Measurements from ENCODE around the gene ALDH3A2. TPM values are rescaled to one million over a fixed set of nuclear protein-coding genes. Genes with fewer than 3 reads are reported as not detected.

Gene ALDH3A2
- total RNA-seq, 2 experiments from 2014 or later, result 29.7 to 41.1 TPM

- Histone ChIP-seq H4K20me1 (ENCODE audit: insufficient read depth, low read length) (no peaks in the 10 kb centered on the region), H3K4me3 (ENCODE audit: low read depth, low read length, poor library complexity, severe bottlenecking) (no peak overlapping the region), H3K79me2 (ENCODE audit: insufficient read depth, low read depth, low read length) (no peaks in the 10 kb centered on the region), H3K4me1 (ENCODE audit: insufficient read depth, low read length, poor library complexity, severe bottlenecking) (no peaks in the 10 kb centered on the region), H3K27ac (ENCODE audit: low read depth, low read length, poor library complexity, severe bottlenecking) (no peak overlapping the region), H2AFZ (ENCODE audit: low read length) (no peak overlapping the region), H3K4me2 (ENCODE audit: low read length) (no peak overlapping the region), H3K9me3 (ENCODE audit: low read length) (no peaks in the 10 kb centered on the region), H3K9me2 (ENCODE audit: insufficient read depth, low read length) (no peaks in the 10 kb centered on the region), H3K36me3 (ENCODE audit: insufficient read depth, low read length) (no peaks in the 10 kb centered on the region)
- TF ChIP-seq EZH2phosphoT487 (IDR thresholded peaks at IDR 0.05; ENCODE audit: borderline replicate concordance, low read depth, low read length), result no peak
- no peak for TF ChIP-seq CTCF (conservative IDR thresholded peaks at IDR 0.05; ENCODE audit: low read length)
- CTCF ChIA-PET (ENCODE audit: unreplicated experiment), result no interaction called here
- POLR2A ChIA-PET, result interaction anchor here (0.6 kb wide), 1 partner anchor 217 kb away, joined by 3 read pairs; no protein-coding TSS in a partner anchor
- DNase-seq (ENCODE audit: low spot score), result no peak
- BruUV-seq (replicated peaks), result no TSS peak
- intact Hi-C loops (cut with micrococcal nuclease; ENCODE audit: unreplicated experiment), result no loop called here
Measured at GRCh38 chr17:19720631-19721426, 72.3 kb downstream of the ALDH3A2 start.

GRCh38 chr17:19723964-19724363 is 75.4 kb downstream of the ALDH3A2 start:
- TF ChIP-seq EZH2phosphoT487 (IDR thresholded peaks at IDR 0.05; ENCODE audit: borderline replicate concordance, low read depth, low read length) (no peak), CTCF (conservative IDR thresholded peaks at IDR 0.05; ENCODE audit: low read length) (no peak)
- no peak overlapping the region for H3K27ac ChIP-seq (ENCODE audit: low read depth, low read length, poor library complexity, severe bottlenecking)
- DNase-seq (ENCODE audit: low spot score), result no peak
- no peak overlapping the region for H3K4me3 ChIP-seq (ENCODE audit: low read depth, low read length, poor library complexity, severe bottlenecking)
- no TSS peak for BruUV-seq (replicated peaks)
- POLR2A ChIA-PET, result no interaction called here
- no peaks in the 10 kb centered on the region for H3K9me3 ChIP-seq (ENCODE audit: low read length)
- H3K36me3 ChIP-seq (ENCODE audit: insufficient read depth, low read length), result no peaks in the 10 kb centered on the region
- no peak overlapping the region for H3K4me2 ChIP-seq (ENCODE audit: low read length)
- no peak overlapping the region for H2AFZ ChIP-seq (ENCODE audit: low read length)
- no peaks in the 10 kb centered on the region for H3K4me1 ChIP-seq (ENCODE audit: insufficient read depth, low read length, poor library complexity, severe bottlenecking)
- H3K9me2 ChIP-seq (ENCODE audit: insufficient read depth, low read length), result no peaks in the 10 kb centered on the region
- H3K79me2 ChIP-seq (ENCODE audit: insufficient read depth, low read depth, low read length), result no peaks in the 10 kb centered on the region
- intact Hi-C loops (cut with micrococcal nuclease; ENCODE audit: unreplicated experiment), result no loop called here
- CTCF ChIA-PET (ENCODE audit: unreplicated experiment), result no interaction called here
- no peaks in the 10 kb centered on the region for H4K20me1 ChIP-seq (ENCODE audit: insufficient read depth, low read length)
